Inflammatory macrophage treated with lipopolysaccharide for 1 hour (primary cell): ENCODE data around the gene SLC25A24.

Experiments
- DNase-seq, 2 donors: peaks; one replicate each; pipeline ENCODE4 v3.0.0-alpha.2; 2020 to 2022

Gene SLC25A24

GRCh38 chr1:108096089-108096488, 104.1 kb downstream of the SLC25A24 start:
- no peak for DNase-seq

GRCh38 chr1:108089477-108089876, 110.7 kb downstream of the SLC25A24 start:
- no peak for DNase-seq

GRCh38 chr1:108085628-108086027, 114.5 kb downstream of the SLC25A24 start:
- DNase-seq, result no peak

GRCh38 chr1:108084866-108085477, 115.2 kb downstream of the SLC25A24 start:
- DNase-seq, result no peak
